ENCODE data around the gene SORCS3. TPM values are rescaled to one million over a fixed set of nuclear protein-coding genes. Genes with fewer than 3 reads are reported as not detected.

SORCS3 gene
- total and polyA plus RNA-seq, 2 of the 13 experiments (the other 11 are each of a cell fraction or from before 2014, with no cell fraction given): 0.07 TPM; not detected in 1

GRCh38 chr10:104993085-104993484 lies 352.0 kb downstream of the SORCS3 start:
- TF ChIP-seq THAP7 (CRISPR knock-in tag; IDR thresholded peaks at IDR 0.05): no peak
- no peak for TF ChIP-seq ZBTB46 (CRISPR knock-in tag; IDR thresholded peaks at IDR 0.05; ENCODE audit: borderline replicate concordance)
- no peak for TF ChIP-seq NCOA2 (CRISPR knock-in tag; IDR thresholded peaks at IDR 0.05)
- no peak for TF ChIP-seq DBP (CRISPR knock-in tag; IDR thresholded peaks at IDR 0.05; ENCODE audit: not compliant biosample characterization)
- TF ChIP-seq KLF15 (CRISPR knock-in tag; IDR thresholded peaks at IDR 0.05; ENCODE audit: borderline replicate concordance): no peak
- no peak for TF ChIP-seq SRY (CRISPR knock-in tag; IDR thresholded peaks at IDR 0.05)
- TF ChIP-seq SAP130 (CRISPR knock-in tag; IDR thresholded peaks at IDR 0.05; ENCODE audit: low read depth): no peak
- no peak for TF ChIP-seq HNRNPL (IDR thresholded peaks at IDR 0.05; ENCODE audit: low read depth, low read length)
- TF ChIP-seq NR2C2 (CRISPR knock-in tag; IDR thresholded peaks at IDR 0.05; ENCODE audit: borderline replicate concordance): no peak
- TF ChIP-seq PCBP2 (optimal IDR thresholded peaks at IDR 0.05; ENCODE audit: low read depth, low read length, poor library complexity, severe bottlenecking): no peak
- no peak for TF ChIP-seq ZXDC (CRISPR knock-in tag; IDR thresholded peaks at IDR 0.05)
- Histone ChIP-seq H3K4me3 (replicated peaks in 1 of 3; ENCODE audit: insufficient read depth in 1 of 3, low read depth in 2 of 3, low read length in 3 of 3) (no peak overlapping the region), H3K79me2 (ENCODE audit: insufficient read depth, low read length) (no peaks in the 10 kb centered on the region), H3K36me3 (replicated peaks in 1 of 2; ENCODE audit: control insufficient read depth in 1 of 2, insufficient read depth in 2 of 2, low read length in 2 of 2) (no peaks in the 10 kb centered on the region), H3K9ac (ENCODE audit: insufficient read depth, low read depth, low read length) (no peak overlapping the region), H4K20me1 (ENCODE audit: insufficient read depth, low read length) (no peaks in the 10 kb centered on the region), H3K4me2 (ENCODE audit: low read depth, low read length) (no peak overlapping the region), H2AFZ (ENCODE audit: low read length) (no peak overlapping the region), H3K4me1 (ENCODE audit: insufficient read depth, low read length) (no peaks in the 10 kb centered on the region), H3K27ac (ENCODE audit: extremely low read length, insufficient read depth, low read length) (no peak overlapping the region), H3K27me3 (ENCODE audit: control insufficient read depth in 1 of 2, insufficient read depth in 2 of 2, low read length in 2 of 2) (no peaks in the 10 kb centered on the region), H3K9me3 (ENCODE audit: low read length) (no peaks in the 10 kb centered on the region)
- intact Hi-C loops (cut with micrococcal nuclease; ENCODE audit: unreplicated experiment) (no loop called here), in situ Hi-C loops (cut with HindIII; ENCODE audit: extremely low pct_ligation_motif_present, low pct_unique_long_range_greater_than_20kb) (no loop called here)
- BruUV-seq (replicated peaks): no TSS peak
- CTCF ChIA-PET (ENCODE audit: low intra/inter-chr PET ratio, low total read pairs): no interaction called here
- 48% methylated on average over 6 of the region's 6 CpGs for WGBS (ENCODE audit: low lambda C conversion rate)
- POLR2A ChIA-PET: no interaction called here
- no peak for DNase-seq (ENCODE audit: low spot score)
- no peak for ATAC-seq
- no peak for FAIRE-seq

Data from HepG2 (cell line).